K562 (cell line): Measurements from ENCODE around the gene PLEKHO2.

Experiments used
- ATF1 ChIP-seq, 2 experiments: fragments of 450-650 bp in 1 of 2; IDR thresholded peaks; 2 replicates each; pipeline ENCODE4 v1.6.1; 2016; ENCODE audit warnings: missing compliant biosample characterization in 1 of 2, missing genetic modification characterization in 1 of 2
- CCNT2 ChIP-seq: IDR thresholded peaks from 2 replicates; pipeline ENCODE4 v1.6.1; 2011; ENCODE audit warnings: borderline replicate concordance, low read depth, mild to moderate bottlenecking, moderate library complexity, mixed read lengths, low read length; ENCODE audit not compliant: insufficient read length; ENCODE audit errors: extremely low read depth
- CREB1 ChIP-seq, 2 experiments: sonication (generic) in 1 of 2; formaldehyde crosslinking in 1 of 2; IDR thresholded peaks; 2 replicates each; pipeline versions ENCODE4 v1.6.1 to v1.8.0; 2012 to 2022; ENCODE audit warnings: inconsistent platforms in 1 of 2, mild to moderate bottlenecking in 1 of 2, missing genetic modification reagents in 1 of 2, moderate library complexity in 1 of 2
- JUN ChIP-seq, 2 experiments: sonication (generic) in 1 of 2; formaldehyde crosslinking in 1 of 2; IDR thresholded peaks; 2 replicates each; pipeline versions ENCODE4 v1.6.1 to v1.8.0; 2012 to 2022; ENCODE audit warnings: borderline replicate concordance in 2 of 2, mild to moderate bottlenecking in 2 of 2, improper control_type of control experiment in 1 of 2, low read depth in 1 of 2, low read length in 1 of 2, missing genetic modification reagents in 1 of 2
- MTF1 ChIP-seq: fragments of 250-450 bp; sonication (Bioruptor Pico); IDR thresholded peaks from 2 replicates; pipeline ENCODE4 v1.9.0; 2021; ENCODE audit warnings: moderate library complexity, mild to moderate bottlenecking, inconsistent platforms, borderline replicate concordance
- POLR2AphosphoS5 ChIP-seq: IDR thresholded peaks from 2 replicates; pipeline ENCODE4 v1.6.1; 2011; ENCODE audit warnings: mild to moderate bottlenecking, low read depth, low read length, moderate library complexity; ENCODE audit not compliant: control insufficient read depth, insufficient read depth
- SMARCA5 ChIP-seq: fragments of 450-650 bp; IDR thresholded peaks from 2 replicates; pipeline ENCODE4 v1.6.1; 2016
- STAG1 ChIP-seq: sonication (generic); formaldehyde crosslinking; IDR thresholded peaks from 2 replicates; pipeline ENCODE4 v1.5.0; 2020; ENCODE audit warnings: missing genetic modification reagents, borderline replicate concordance
- TRIM24 ChIP-seq, 2 experiments: fragments of 450-650 bp; IDR thresholded peaks; 2 replicates each; pipeline ENCODE4 v1.6.1; 2016
- YY1 ChIP-seq, 3 experiments: IDR thresholded peaks; 2 replicates each; pipeline ENCODE4 v1.6.1; 2011; ENCODE audit warnings: low read length in 2 of 3, mild to moderate bottlenecking in 2 of 3, moderate library complexity in 2 of 3, borderline replicate concordance in 1 of 3, control low read depth in 1 of 3, low read depth in 1 of 3; ENCODE audit not compliant: insufficient read depth in 3 of 3, insufficient replicate concordance in 2 of 3, control insufficient read depth in 1 of 3, insufficient read length in 1 of 3; ENCODE audit errors: extremely low read depth in 1 of 3
- ZNF431 ChIP-seq: sonication (generic); formaldehyde crosslinking; IDR thresholded peaks from 2 replicates; pipeline ENCODE4 v1.8.0; 2022; ENCODE audit warnings: mild to moderate bottlenecking, missing genetic modification reagents
- TF ChIP-seq, protein P1 (sequence below), 3 experiments: IDR thresholded peaks in 2 of 3; conservative IDR thresholded peaks in 1 of 3; 2 replicates each; pipeline ENCODE4 v1.5.1; 2011 to 2012; ENCODE audit warnings: low read length in 3 of 3, mild to moderate bottlenecking in 3 of 3, control low read depth in 2 of 3, improper control_type of control experiment in 1 of 3, inconsistent platforms in 1 of 3, low read depth in 1 of 3, mixed read lengths in 1 of 3, moderate library complexity in 1 of 3; ENCODE audit not compliant: insufficient read depth in 2 of 3

DNA sequence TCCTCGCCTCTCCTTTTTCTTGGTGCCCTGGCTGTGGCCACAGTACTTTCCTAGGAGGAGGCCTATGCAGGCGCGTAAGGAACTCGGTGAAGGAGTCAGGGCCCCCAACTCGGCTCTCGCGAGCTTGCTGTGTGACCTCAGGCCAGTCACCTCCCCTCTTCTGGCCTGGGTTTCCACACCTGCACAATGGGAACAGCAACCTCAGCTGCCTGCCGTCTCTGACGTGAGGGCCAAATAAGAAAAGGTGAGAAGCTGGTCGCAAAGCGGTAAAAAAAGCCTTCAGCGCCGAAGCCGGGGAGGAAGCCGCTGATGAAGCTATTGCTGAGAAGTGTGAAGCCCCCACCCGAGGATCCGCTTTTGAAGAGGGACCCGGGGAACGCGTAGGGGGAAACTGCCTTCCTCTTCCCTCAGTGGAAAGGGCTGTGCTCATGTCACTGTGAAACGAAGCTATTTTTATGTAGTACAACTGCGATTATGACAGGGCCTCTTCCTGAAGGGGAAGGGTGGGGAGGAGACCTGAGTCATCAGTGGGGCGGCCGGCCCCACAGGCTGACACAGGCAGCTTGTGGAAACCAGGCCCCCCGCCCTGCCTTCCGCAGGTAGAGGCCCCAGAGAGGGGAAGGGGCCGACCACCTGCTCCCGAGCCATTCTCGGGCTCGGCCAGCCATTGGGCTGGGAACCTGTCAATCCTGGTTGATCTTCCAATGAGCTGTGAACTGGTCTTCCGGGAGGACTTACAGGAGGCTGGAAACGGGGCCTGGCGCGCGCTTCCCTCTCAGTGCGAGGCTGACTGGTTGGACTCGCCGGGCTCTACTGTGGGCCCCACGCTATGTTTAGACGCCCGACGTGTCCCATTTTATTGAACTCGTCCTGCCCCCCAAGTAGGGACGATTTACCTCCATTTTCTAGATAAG is 52.0 kb downstream of the PLEKHO2 start:
- TF ChIP-seq JUN (IDR thresholded peaks at IDR 0.05; ENCODE audit: borderline replicate concordance, low read depth, low read length): no peak
- TF ChIP-seq JUN (CRISPR knock-in tag; IDR thresholded peaks at IDR 0.05; ENCODE audit: borderline replicate concordance): peak; percentile 50; the same call in 1 of the 2 replicates
- TF ChIP-seq ZNF431: no peak
- TF ChIP-seq CREB1 (IDR thresholded peaks at IDR 0.05): no peak
- peak; percentile 74 for TF ChIP-seq CREB1 (CRISPR knock-in tag; IDR thresholded peaks at IDR 0.05)
- TF ChIP-seq STAG1 (CRISPR knock-in tag): no peak
- no peak for TF ChIP-seq TRIM24 (IDR thresholded peaks at IDR 0.05)
- no peak for TF ChIP-seq POLR2AphosphoS5
- TF ChIP-seq YY1 (IDR thresholded peaks at IDR 0.05; ENCODE audit: borderline replicate concordance in 1 of 3, control insufficient read depth in 1 of 3, extremely low read depth in 1 of 3, insufficient read depth in 3 of 3, insufficient read length in 1 of 3, insufficient replicate concordance in 2 of 3, low read depth in 1 of 3, low read length in 2 of 3): peak in 1 of 3 experiments; percentile 18
- TF ChIP-seq MTF1 (CRISPR knock-in tag): no peak
- TF ChIP-seq, protein P1, sequence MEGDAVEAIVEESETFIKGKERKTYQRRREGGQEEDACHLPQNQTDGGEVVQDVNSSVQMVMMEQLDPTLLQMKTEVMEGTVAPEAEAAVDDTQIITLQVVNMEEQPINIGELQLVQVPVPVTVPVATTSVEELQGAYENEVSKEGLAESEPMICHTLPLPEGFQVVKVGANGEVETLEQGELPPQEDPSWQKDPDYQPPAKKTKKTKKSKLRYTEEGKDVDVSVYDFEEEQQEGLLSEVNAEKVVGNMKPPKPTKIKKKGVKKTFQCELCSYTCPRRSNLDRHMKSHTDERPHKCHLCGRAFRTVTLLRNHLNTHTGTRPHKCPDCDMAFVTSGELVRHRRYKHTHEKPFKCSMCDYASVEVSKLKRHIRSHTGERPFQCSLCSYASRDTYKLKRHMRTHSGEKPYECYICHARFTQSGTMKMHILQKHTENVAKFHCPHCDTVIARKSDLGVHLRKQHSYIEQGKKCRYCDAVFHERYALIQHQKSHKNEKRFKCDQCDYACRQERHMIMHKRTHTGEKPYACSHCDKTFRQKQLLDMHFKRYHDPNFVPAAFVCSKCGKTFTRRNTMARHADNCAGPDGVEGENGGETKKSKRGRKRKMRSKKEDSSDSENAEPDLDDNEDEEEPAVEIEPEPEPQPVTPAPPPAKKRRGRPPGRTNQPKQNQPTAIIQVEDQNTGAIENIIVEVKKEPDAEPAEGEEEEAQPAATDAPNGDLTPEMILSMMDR (IDR thresholded peaks at IDR 0.05 in 2 of 3, conservative IDR thresholded peaks at IDR 0.05 in 1 of 3; ENCODE audit: insufficient read depth in 2 of 3, low read depth in 1 of 3, low read length in 3 of 3): no peak
- no peak for TF ChIP-seq SMARCA5
- no peak for TF ChIP-seq ATF1 (CRISPR knock-in tag; IDR thresholded peaks at IDR 0.05)
- TF ChIP-seq ATF1 (tag; IDR thresholded peaks at IDR 0.05): peak; percentile 85
- TF ChIP-seq CCNT2: no peak
